Activated T-cell treated with anti-CD3 and anti-CD28 coated beads, Interleukin-2, amount 50 U/mL, for 24 hours (primary cell): ENCODE results near the gene ZBTB16.

Source experiments
- DNase-seq: peaks from one replicate; pipeline ENCODE4 v3.0.0-alpha.2; 2020
- H3K27ac Mint-ChIP-seq: 2 replicates; pipeline ENCODE4 v1.8.0; 2020; ENCODE audit warnings: mild to moderate bottlenecking, mixed read lengths
- H3K27me3 Mint-ChIP-seq: 2 replicates; pipeline ENCODE4 v1.8.0; 2020; ENCODE audit warnings: mixed read lengths
- H3K36me3 Mint-ChIP-seq: 2 replicates; pipeline ENCODE4 v1.8.0; 2020; ENCODE audit warnings: low read depth, mixed read lengths
- H3K4me1 Mint-ChIP-seq: 2 replicates; pipeline ENCODE4 v1.8.0; 2020; ENCODE audit warnings: low read depth, mixed read lengths
- H3K4me3 Mint-ChIP-seq: 2 replicates; pipeline ENCODE4 v1.8.0; 2020; ENCODE audit warnings: mild to moderate bottlenecking, moderate library complexity, mixed read lengths
- H3K9me3 Mint-ChIP-seq: 2 replicates; pipeline ENCODE4 v1.8.0; 2020; ENCODE audit warnings: mixed read lengths

Gene ZBTB16

GRCh38 chr11:114140826-114141225 is 81.3 kb downstream of the ZBTB16 start:
- Mint-ChIP-seq H3K9me3 (no peaks in the 10 kb centered on the region), H3K27ac (no peak overlapping the region), H3K4me1 (peaks cover 35% of the 10 kb centered on the region), H3K36me3 (no peaks in the 10 kb centered on the region), H3K27me3 (no peaks in the 10 kb centered on the region), H3K4me3 (no peak overlapping the region)
- no peak for DNase-seq

DNA sequence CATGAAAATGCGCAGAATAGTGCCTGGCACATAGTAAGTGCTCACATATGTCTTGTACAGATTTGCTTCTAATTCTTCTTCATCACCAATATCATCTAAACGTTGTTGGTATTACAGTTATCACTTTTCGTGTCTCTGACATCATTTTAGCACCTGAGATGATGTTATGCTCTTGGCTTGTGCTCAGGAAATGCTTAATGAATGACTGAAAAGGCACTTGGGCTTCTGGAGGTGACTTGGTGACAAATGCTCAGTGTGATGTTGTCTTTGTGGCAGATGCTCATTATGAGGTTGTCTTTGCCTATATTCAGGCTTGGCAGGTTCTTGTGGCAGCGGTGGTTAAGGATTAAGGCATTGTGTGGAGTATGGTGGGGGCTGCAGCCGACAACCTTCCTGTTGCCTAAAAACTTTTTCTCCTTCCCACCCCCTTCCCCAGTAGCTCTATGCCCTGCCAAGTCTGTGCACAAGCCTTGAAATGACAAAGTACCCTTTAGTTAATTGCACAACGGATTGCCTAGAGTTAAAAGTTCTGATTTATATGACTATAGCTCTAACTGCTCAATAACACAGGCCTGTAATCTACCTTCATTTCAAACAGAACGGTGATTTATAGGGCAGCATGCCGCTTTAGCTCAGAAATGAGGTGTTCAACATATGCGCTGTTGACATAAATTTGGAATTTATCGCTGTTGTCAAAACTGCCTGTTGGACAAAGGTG is 82.5 kb downstream of the ZBTB16 start:
- Mint-ChIP-seq H3K36me3 (no peaks in the 10 kb centered on the region), H3K27me3 (no peaks in the 10 kb centered on the region), H3K4me1 (peaks cover 23% of the 10 kb centered on the region), H3K27ac (no peak overlapping the region), H3K9me3 (no peaks in the 10 kb centered on the region), H3K4me3 (no peak overlapping the region)
- no peak for DNase-seq

DNA sequence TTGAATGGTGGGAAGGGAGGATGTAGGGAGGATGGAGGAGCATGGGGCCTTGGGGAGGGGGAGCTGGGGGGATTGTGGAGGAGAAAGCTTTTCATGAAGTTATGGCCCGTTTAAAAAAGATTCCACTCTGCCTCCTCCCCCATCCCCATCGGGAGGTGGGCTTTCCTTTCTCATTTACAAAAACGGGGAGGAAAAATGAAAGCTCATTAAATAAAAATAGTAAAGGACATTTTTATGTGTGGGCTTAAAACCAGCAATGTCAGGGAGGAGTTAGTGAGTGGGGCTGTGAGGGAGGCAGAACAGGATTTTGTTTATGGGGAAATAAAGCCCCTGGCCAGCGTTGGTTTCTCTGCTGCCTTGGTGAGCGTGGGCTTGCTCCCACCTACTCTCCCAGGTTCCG is 83.2 kb downstream of the ZBTB16 start:
- no peak overlapping the region for H3K27ac Mint-ChIP-seq
- no peaks in the 10 kb centered on the region for H3K9me3 Mint-ChIP-seq
- H3K36me3 Mint-ChIP-seq: no peaks in the 10 kb centered on the region
- H3K4me3 Mint-ChIP-seq: no peak overlapping the region
- H3K4me1 Mint-ChIP-seq: peaks cover 19% of the 10 kb centered on the region
- DNase-seq: no peak
- no peaks in the 10 kb centered on the region for H3K27me3 Mint-ChIP-seq

DNA sequence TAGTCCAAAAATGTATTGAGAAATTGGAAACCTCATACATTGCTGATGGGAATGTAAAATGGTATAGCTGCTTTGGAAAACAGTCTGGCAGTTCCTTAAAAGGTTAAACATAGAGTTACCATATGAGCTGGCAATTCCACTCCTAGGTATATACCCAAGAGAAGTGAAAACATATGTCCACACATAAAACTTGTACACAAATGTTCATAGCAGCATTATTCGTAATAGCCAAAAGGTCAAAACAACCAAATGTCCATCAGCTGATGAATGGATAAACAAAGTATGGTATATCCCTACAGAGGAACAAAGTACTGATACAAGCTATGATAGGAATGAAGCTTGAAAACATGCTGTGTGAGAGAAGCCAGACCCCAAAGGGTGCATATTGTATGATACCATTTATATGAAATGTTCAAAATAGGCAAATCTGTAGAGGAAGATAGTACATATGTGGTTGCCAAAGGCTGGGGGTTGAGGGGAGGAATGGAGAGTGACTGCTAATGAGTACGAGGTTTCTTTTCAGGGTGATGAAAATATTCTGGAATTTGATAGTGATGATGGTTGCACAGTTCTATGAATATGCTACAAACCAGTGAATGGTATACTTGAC is 85.8 kb downstream of the ZBTB16 start:
- Mint-ChIP-seq H3K4me1 (peaks cover 26% of the 10 kb centered on the region), H3K27me3 (no peaks in the 10 kb centered on the region), H3K27ac (no peak overlapping the region), H3K4me3 (no peak overlapping the region), H3K36me3 (no peaks in the 10 kb centered on the region), H3K9me3 (no peaks in the 10 kb centered on the region)
- DNase-seq: no peak

GRCh38 chr11:114147375-114148012 is 88.0 kb downstream of the ZBTB16 start:
- Mint-ChIP-seq H3K27ac (no peak overlapping the region), H3K36me3 (no peaks in the 10 kb centered on the region), H3K4me1 (peaks cover 35% of the 10 kb centered on the region), H3K4me3 (no peak overlapping the region), H3K9me3 (no peaks in the 10 kb centered on the region), H3K27me3 (no peaks in the 10 kb centered on the region)
- DNase-seq: no peak

DNA sequence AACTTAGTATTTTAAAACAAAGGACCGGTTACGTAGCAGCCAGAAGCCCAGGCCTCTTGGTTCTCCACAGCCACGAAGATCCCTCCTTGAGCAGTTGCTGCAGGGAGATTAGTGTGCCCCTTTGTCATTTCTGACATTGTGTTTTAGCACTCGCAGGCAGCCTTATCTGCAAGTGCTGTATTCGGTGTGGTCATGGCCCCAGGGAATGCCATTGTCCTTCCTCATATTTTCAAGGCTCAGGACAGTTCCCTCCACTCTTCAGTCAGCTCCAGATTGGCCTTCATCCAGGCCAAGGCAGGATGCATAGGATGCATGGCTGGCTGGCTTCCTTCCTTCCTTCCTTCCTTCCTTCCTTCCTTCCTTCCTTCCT is 88.5 kb downstream of the ZBTB16 start:
- H3K27ac Mint-ChIP-seq: no peak overlapping the region
- no peaks in the 10 kb centered on the region for H3K27me3 Mint-ChIP-seq
- H3K36me3 Mint-ChIP-seq: no peaks in the 10 kb centered on the region
- no peak for DNase-seq
- no peak overlapping the region for H3K4me3 Mint-ChIP-seq
- H3K4me1 Mint-ChIP-seq: peaks cover 39% of the 10 kb centered on the region
- no peaks in the 10 kb centered on the region for H3K9me3 Mint-ChIP-seq

GRCh38 chr11:114149689-114150407 is 90.3 kb downstream of the ZBTB16 start:
- Mint-ChIP-seq H3K9me3 (no peaks in the 10 kb centered on the region), H3K27ac (no peak overlapping the region), H3K4me3 (no peak overlapping the region), H3K36me3 (no peaks in the 10 kb centered on the region), H3K4me1 (peaks cover 35% of the 10 kb centered on the region), H3K27me3 (no peaks in the 10 kb centered on the region)
- no peak for DNase-seq

DNA sequence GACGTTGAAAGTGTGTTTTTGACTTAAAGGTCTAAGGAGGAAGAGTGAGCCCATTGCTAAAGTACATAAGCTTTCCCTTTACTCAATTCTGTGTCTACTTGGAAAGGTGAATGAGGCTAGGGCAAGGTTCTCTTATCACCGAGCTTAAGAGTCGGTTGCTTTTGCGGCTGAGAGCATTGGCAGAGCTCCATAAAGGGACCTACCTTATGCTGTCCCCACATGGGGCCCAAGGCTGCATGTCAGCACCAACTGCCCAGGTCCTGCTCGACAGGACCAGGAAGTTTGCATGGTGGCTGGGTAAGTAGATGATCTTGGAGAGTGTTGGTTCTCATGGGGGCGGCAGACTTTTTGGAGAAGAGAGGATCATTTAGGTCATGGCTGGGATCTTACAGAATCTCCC is 91.2 kb downstream of the ZBTB16 start:
- H3K4me1 Mint-ChIP-seq: peaks cover 35% of the 10 kb centered on the region
- H3K36me3 Mint-ChIP-seq: no peaks in the 10 kb centered on the region
- no peak overlapping the region for H3K27ac Mint-ChIP-seq
- H3K4me3 Mint-ChIP-seq: no peak overlapping the region
- no peaks in the 10 kb centered on the region for H3K27me3 Mint-ChIP-seq
- no peaks in the 10 kb centered on the region for H3K9me3 Mint-ChIP-seq
- no peak for DNase-seq

DNA sequence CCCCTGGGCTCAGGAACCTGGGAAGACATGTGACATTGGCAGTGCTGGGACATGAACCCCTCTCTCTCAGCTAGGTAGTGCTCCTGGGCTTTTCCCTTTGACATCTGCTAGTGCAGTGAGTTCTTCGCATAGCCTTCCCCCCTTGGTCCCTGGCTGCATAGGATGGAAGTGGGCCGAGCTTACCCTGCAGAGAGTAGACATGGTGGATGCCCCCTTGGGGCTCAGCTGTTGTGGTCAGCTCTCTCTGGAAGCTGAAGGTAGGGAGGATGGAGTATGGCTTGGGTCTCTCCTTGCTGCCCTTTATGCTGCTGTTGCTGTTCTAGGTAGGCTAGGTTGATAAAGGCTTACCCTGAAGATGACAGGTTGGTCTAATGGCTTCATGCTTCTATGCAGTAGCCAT is 92.1 kb downstream of the ZBTB16 start:
- Mint-ChIP-seq H3K4me1 (peaks cover 35% of the 10 kb centered on the region), H3K27me3 (no peaks in the 10 kb centered on the region), H3K4me3 (no peak overlapping the region), H3K36me3 (no peaks in the 10 kb centered on the region), H3K9me3 (no peaks in the 10 kb centered on the region), H3K27ac (no peak overlapping the region)
- no peak for DNase-seq

- DNase-seq: no peak
- peaks cover 40% of the 10 kb centered on the region for H3K4me1 Mint-ChIP-seq
- no peaks in the 10 kb centered on the region for H3K27me3 Mint-ChIP-seq
- no peaks in the 10 kb centered on the region for H3K36me3 Mint-ChIP-seq
- H3K4me3 Mint-ChIP-seq: no peak overlapping the region
- no peaks in the 10 kb centered on the region for H3K9me3 Mint-ChIP-seq
- peak overlapping the region; percentile 6 for H3K27ac Mint-ChIP-seq
Measured at GRCh38 chr11:114152162-114152561, 92.7 kb downstream of the ZBTB16 start.

DNA sequence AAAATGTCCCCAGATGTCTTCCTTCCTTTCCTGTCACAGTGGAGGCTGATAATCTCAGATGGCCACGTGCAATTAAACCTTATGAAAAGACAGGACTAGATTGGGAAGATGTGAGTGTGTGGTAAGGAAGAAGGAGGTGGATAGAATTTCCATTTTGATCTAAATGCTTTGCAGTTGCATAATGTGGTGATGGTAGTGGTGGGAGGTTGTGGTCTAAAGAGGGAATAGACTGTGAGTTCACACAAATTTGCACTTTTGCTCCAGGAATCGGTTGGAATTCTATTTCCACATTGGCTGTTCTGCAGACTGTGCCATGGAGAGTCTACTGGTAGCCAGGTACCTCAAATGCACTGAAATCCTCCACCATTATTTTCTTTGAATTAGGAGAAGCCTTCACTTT is 93.3 kb downstream of the ZBTB16 start:
- peaks cover 43% of the 10 kb centered on the region for H3K4me1 Mint-ChIP-seq
- H3K36me3 Mint-ChIP-seq: no peaks in the 10 kb centered on the region
- DNase-seq: no peak
- H3K27ac Mint-ChIP-seq: peak overlapping the region; percentile 6
- no peaks in the 10 kb centered on the region for H3K9me3 Mint-ChIP-seq
- H3K27me3 Mint-ChIP-seq: no peaks in the 10 kb centered on the region
- H3K4me3 Mint-ChIP-seq: no peak overlapping the region

DNA sequence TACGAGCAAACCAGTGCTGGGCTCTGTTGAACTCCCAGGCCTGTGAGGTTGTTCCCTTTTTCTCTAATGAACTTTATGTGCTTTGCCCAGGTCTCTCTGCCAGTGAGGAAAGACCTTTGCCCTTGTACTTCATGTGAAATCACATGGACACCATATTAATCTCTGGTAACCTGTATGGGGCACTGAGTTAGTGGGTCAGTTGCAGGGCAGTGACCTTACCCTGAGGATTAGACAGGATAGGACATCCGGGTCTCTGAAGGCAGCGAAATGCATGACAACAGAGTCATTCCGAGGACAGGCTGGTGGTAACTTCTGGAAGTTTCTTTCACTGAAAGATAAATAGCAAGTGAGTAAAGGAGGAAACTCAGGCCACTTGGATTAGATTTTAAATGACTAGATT is 93.7 kb downstream of the ZBTB16 start:
- Mint-ChIP-seq H3K4me1 (peaks cover 44% of the 10 kb centered on the region), H3K27ac (no peak overlapping the region), H3K9me3 (no peaks in the 10 kb centered on the region), H3K4me3 (no peak overlapping the region), H3K36me3 (no peaks in the 10 kb centered on the region), H3K27me3 (no peaks in the 10 kb centered on the region)
- DNase-seq: no peak

DNA sequence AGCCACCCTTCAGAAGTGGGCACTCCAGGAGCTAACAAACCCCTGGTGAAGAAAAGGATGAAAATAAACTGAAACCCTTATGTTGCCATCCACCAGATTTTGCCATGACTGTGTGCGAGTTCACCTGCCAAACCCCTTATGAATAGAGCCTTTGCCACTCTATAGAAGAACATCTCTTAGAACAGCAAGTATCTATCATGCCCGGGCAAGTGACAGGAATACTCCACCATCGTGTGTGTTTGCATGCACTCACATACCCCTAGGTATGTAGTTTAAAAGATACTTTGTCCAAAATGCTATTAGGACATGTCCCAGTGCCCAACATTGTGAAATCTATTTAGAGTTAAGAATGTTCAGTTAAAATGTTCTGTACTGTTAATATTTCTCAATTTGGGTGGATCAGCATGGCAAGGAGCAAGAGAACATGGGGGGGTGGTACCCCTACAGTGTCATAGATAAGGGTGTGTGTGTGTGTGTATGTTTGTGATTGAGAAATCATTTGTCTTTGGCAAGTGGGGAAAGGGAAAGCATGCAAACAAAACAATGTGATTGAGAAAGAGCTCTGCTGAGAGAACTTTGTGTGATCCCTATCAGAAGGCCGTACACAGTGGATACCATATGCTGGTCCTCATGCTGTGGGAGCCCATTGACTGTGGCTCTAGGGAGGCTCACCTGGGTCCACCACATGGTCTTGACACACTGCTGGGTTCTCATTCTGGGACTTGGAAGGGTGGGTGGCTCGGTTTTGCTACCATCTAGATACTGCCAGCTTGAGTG is 94.9 kb downstream of the ZBTB16 start:
- Mint-ChIP-seq H3K27me3 (no peaks in the 10 kb centered on the region), H3K9me3 (no peaks in the 10 kb centered on the region), H3K4me1 (peaks cover 46% of the 10 kb centered on the region), H3K36me3 (no peaks in the 10 kb centered on the region), H3K4me3 (no peak overlapping the region), H3K27ac (no peak overlapping the region)
- DNase-seq: no peak

- H3K9me3 Mint-ChIP-seq: no peaks in the 10 kb centered on the region
- no peak overlapping the region for H3K4me3 Mint-ChIP-seq
- H3K27ac Mint-ChIP-seq: no peak overlapping the region
- DNase-seq: no peak
- no peaks in the 10 kb centered on the region for H3K36me3 Mint-ChIP-seq
- H3K27me3 Mint-ChIP-seq: no peaks in the 10 kb centered on the region
- peaks cover 46% of the 10 kb centered on the region for H3K4me1 Mint-ChIP-seq
Measured at GRCh38 chr11:114155116-114155515, 95.6 kb downstream of the ZBTB16 start.
